ENCODE data around the gene ADPRHL1.

DNA sequence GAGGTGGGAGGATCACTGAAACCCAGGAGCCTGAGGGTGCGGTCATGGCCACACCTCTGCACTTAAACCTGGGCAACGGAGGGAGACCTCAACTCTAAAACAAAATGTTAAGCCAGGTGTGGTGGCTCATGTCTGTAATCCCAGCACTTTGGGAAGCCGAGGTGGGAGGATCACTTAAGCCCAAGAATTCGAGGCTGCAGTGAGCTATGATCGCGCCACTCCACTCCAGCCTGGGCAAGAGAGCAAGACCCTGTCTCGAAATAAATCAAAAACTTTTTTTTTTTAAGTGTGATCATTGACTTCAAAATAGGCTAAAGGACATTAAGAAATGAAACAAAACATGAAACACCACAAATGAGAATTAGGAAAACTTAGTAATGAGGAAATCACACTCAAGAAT, 16.3 kb upstream of the ADPRHL1 start:
- TF ChIP-seq CTCF (conservative IDR thresholded peaks at IDR 0.05 in 1 of 2, IDR thresholded peaks at IDR 0.05 in 1 of 2; ENCODE audit: low read depth in 1 of 2, low read length in 2 of 2) (no peak), EZH2 (IDR thresholded peaks at IDR 0.05; ENCODE audit: low read length, missing control alignments) (no peak)

Measured in fibroblast of lung (primary cell).